Peyer's patch (tissue), 4 donors: ENCODE results near the gene CALHM4.
"Not testable (repeated sequence)": the region's sequence is repeated elsewhere in the genome, so short reads cannot be mapped to it uniquely, and the experiment has no call there.

ENCODE experiments used
- CTCF ChIP-seq, 6 experiments: fragments of 450-650 bp in 4 of 6; fragments of 200-600 bp in 2 of 6; sonication (generic) in 1 of 6; IDR thresholded peaks; one replicate each; pipeline ENCODE4 v1.5.1; 2017 to 2019; ENCODE audit warnings: antibody characterized with exemption in 6 of 6, mild to moderate bottlenecking in 3 of 6, moderate library complexity in 1 of 6
- POLR2A ChIP-seq, 2 donors: fragments of 450-650 bp; IDR thresholded peaks; one replicate each; pipeline ENCODE4 v1.5.1; 2017; ENCODE audit warnings: antibody characterized with exemption in 2 of 2, mild to moderate bottlenecking in 2 of 2, moderate library complexity in 2 of 2

DNA sequence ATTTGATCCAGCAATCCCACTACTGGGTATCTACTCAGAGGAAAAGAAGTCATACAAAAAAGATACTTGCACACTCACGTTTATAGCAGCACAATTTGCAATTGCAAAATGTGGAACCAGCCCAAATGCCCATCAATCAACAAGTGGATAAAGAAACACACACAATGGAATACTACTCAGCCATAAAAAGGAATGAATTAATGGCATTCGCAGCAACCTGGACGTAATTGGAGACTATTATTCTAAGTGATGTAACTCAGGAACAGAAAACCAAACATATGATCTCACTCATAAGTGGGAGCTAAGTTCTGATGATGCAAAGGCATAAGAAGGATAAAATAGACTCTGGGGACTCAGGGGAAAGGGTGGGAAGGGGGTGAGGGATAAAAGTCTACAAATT, 51.3 kb downstream of the CALHM4 start:
- TF ChIP-seq CTCF, POLR2A (IDR thresholded peaks at IDR 0.05): not testable (repeated sequence)
